ENCODE data around the gene AFMID.
"Not testable (repeated sequence)": the region's sequence is repeated elsewhere in the genome, so short reads cannot be mapped to it uniquely, and the experiment has no call there.

The AFMID gene

DNA sequence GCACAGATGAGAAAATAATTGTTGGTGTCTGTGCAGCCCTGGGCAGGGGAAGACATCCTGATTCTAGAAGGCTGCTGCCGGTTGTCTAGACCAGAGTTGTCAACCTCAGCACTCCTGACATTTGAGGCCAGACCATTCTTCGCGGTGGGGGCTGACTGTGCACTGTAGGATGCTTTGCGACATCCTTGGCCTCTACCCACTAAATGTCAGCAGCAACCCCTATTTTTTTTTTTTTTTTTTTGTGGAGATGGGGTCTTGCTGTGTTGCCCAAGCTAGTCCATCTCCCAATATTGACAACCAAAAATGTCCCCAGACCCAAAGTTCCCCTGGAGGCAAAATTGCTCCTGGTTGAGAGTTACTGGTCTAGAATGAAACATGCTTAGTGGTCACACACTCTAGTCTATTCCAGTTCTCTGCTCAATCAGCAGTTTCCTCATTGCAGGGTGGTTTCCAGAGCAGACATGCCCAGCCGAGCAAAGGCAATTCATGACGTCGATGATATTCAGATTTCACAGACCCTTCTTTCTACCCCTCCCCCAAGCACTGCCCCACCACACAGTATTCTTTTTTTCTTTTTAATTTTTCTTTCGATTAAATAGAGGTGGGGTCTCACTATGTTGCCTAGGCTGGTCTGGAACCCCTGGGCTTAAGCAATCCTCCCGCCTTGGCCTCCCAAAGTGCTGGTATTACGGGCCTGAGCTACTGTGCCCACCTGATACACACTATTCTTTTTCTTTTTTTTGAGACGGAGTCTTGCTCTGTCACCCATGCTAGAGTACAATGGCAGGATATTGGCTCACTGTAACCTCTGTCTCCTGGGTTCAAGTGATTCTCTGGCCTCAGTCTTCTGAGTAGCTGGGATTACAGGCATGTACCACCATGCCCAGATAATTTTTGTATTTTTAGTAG lies 32.0 kb upstream of the AFMID start:
- no peak for DNase-seq

DNA sequence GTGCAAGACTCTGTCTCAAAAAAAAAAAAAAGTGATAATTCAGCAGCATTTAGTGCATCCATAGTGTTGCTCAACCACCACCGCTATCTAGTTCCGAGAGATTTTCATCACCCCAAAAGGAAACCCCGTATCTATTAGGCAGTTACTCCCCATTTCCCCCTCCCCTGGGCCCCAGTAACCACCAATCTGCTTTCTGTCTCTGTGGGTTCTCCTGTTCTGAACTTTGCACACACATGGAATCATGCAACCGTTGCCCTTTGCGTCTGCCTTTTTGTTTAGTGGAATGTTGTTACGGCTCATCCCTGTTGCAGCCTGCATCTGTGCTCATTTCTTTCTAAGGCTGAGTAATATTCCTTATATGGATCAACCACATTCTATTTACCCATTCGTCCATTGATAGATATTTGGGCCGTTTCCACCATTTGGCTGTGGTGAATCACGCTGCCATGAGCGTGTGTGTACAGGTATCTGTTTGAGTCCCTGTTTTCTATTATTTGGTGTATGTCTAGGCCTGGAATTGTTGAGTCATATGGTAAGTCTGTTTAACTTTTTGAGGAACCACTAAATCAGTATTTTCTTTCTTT lies 27.5 kb upstream of the AFMID start:
- no peak for DNase-seq

DNA sequence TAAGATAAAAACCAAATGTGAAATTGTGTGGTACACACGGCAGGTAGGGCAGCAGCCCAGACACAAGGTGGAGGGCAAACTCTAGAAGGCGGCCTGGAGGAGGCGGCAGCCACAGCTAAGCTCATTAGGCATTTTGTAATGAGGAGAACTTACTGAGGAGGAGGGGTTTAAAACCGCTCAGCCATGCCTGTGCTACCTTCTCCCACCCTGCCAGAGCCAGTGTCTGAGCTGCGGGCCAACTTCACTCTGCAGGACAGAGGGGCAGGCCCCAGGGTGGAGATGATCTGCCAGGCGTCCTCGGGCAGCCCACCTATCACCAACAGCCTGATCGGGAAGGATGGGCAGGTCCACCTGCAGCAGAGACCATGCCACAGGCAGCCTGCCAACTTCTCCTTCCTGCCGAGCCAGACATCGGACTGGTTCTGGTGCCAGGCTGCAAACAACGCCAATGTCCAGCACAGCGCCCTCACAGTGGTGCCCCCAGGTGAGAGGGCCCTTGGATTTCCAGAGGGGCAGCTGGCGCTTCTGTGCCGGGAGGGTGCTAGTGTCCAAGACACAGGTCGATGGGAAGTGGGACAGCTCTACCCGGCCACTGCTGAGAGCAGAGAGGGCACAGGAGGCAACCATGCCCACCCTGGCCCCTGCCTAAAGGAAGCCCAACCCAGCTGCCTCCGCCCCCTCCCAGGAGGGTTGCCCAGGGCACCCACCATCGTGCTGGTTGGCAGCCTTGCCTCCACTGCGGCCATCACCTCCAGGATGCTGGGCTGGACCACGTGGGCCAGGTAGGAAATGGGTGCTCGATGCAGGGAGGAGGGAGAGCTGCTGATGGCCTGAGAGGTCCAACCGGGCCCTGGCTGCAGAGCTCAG lies 23.0 kb upstream of the AFMID start:
- no peak for DNase-seq

DNA sequence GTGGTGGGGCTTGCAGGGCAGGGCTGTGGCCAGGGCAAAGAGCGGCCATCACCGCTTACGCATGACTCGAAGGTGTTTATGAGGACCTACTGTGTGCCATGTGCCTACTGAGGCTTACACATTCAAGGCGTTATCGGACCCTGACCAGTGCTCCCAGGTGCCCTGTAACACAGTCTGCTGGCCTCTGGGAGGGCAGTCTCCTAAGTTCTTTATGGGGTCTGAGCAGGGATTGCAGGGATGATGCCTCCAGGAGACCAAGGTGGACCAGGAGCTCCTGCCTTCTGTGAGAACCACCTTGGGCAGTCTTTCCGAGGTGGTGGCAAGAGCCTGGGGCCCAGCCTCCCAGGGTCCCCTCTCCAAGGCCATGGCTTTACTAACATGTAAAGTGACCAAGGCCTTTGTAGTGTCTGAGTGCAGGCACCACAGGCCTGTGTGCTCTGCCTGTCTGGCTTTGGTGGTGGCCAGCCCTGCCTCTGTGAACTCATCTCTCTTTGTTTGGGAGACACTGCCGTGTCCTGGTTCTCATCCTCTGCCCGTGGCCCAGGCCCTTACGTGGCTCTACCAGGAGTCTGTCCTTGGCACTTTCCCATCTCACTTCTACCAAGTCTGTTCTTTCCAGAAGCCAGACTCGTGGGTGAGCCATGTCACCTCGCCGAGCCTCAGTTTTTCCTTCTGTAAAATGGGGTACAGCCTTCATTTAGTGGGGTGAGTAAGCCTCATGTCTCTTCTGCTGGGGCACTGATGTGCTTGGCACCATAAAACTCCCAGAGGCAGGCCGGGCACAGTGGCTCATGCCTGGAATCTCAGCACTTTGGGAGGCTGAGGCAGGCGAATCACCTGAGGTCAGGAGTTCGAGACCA lies 22.2 kb upstream of the AFMID start:
- DNase-seq, result no peak

DNA sequence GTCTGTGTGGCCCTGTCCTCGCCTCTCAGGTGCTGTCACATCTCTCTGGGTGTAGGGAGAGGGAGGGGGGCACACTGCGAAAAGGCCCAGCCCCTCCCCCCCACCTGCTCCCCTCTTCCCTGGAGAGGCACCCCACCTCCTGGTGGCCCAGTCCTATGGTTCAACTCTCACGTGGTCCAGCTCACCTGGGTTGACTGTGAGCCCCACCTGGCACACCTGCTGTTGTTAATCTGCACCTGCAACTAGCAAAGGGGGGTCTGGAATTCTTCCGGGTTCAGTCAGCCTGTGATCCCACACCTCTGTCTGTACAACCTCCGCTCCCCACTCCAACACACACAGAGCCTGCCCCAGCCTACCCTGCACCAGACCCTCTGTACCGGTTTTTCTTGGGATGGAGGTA lies 20.7 kb upstream of the AFMID start:
- DNase-seq, result no peak

DNA sequence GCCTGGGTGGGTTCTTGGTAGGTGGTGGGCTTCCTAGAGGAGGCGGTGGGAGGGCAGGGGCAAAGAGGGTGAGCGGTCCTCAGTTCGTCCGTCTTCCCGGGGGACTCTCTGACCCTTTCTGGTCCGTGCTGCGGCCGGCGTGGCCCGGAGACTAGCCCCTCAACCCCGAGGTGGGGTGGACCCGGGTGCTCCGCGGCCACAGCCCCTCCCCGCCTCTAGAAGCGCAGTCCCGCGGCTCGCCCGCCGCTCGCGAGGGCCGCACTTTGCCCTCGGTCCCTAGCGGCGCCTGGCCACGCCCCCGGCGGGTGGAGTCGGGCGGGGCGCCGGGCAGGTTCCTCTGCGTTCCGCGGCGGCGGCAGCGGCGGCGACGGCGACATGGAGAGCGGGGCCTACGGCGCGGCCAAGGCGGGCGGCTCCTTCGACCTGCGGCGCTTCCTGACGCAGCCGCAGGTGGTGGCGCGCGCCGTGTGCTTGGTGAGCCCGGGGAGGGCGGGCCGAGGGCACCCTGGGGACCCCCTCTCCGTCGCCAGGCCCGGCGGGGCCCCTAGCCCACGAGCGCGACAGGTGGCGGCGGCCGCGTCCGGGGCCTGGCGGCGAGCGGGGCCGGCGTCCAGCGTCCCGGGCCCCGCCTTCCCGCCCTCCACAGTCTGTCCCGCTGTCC lies 18.8 kb upstream of the AFMID start, which contains the start of gene SYNGR2:
SYNGR2 (plus strand) TSS at position 340 of the 661 bp plus-strand sequence; CDS start at position 376, 36 bp downstream.
- DNase-seq, result peak; percentile 89 to 92

DNA sequence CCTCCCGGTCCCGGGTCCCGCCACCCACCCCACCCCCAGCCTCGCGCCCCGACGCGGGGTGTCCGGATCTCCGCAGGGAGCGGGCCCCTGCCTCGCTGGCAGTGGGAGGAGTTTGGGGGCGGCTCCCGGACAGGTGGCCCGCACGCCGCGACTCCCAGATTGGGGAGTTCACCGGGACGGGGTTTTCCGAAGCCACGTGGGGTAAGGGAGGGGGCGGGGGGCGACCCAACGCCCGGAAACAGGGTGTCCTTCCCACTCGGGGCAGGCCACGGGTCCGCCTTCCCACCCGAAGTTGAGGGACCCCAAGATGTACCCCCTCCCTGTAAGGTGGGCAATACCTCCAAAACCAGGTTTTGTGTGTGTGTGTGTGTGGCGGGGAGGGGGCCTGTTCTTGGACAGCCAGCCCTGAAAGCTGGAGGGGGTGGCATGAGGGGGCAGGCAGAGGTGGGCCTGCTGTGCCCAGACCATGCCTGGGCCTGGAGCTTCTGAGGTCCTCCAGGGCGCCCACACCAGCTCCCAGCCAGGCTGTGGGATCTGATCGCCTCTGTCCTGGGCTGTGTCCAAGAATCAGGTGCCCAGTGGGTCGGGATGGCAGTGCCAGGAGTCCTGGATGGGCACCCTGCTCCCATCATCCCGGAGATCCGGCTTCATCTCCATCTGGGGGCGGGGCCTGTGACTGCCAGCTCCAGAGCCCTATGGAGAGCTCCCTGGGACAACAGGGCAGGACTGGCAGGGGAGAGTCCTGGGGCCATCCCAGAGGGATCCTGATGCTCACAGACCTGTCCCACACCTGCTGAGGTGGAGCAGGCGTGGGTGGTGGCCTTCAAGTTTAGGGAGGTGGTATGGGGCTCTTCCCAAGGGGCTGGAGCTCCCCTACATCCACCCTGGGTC lies 18.0 kb upstream of the AFMID start:
- DNase-seq, result peak; percentile 61 to 74

DNA sequence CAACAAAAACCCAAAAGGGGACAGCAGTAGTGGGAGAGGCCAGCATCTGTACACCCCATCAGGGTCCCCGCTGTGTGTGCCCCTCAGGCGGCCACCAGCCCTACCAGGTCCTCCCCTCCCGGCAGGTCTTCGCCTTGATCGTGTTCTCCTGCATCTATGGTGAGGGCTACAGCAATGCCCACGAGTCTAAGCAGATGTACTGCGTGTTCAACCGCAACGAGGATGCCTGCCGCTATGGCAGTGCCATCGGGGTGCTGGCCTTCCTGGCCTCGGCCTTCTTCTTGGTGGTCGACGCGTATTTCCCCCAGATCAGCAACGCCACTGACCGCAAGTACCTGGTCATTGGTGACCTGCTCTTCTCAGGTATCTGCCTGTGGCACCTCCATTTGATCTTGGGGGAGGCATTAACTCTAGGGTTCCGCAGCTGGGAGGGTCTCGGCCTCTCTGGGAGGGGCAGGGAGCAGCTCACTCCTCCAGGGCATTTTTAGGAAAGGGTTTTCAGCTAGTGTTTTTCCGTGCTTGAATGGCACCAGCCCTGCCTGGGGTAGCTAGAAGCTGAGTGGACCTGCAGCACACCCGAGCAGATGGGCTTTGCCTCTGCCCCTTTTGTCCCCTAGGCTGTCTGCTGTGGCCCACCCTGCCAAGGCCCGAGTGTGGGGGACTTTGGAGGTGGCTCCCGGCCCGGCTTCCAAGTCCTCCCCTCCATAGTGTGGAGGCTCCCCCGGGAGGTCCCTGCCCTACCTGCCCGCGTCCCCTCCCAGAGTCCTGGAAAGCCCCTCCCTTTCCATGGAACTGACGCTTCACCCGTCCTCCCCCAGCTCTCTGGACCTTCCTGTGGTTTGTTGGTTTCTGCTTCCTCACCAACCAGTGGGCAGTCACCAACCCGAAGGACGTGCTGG lies 16.2 kb upstream of the AFMID start:
- no peak for DNase-seq

DNA sequence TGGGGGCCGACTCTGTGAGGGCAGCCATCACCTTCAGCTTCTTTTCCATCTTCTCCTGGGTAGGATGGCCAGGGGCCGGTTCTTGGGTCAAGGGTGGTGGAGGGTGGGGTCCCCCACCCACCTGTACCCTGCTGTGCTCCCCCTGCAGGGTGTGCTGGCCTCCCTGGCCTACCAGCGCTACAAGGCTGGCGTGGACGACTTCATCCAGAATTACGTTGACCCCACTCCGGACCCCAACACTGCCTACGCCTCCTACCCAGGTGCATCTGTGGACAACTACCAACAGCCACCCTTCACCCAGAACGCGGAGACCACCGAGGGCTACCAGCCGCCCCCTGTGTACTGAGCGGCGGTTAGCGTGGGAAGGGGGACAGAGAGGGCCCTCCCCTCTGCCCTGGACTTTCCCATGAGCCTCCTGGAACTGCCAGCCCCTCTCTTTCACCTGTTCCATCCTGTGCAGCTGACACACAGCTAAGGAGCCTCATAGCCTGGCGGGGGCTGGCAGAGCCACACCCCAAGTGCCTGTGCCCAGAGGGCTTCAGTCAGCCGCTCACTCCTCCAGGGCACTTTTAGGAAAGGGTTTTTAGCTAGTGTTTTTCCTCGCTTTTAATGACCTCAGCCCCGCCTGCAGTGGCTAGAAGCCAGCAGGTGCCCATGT lies 15.4 kb upstream of the AFMID start:
- DNase-seq, result not testable (repeated sequence)

DNA sequence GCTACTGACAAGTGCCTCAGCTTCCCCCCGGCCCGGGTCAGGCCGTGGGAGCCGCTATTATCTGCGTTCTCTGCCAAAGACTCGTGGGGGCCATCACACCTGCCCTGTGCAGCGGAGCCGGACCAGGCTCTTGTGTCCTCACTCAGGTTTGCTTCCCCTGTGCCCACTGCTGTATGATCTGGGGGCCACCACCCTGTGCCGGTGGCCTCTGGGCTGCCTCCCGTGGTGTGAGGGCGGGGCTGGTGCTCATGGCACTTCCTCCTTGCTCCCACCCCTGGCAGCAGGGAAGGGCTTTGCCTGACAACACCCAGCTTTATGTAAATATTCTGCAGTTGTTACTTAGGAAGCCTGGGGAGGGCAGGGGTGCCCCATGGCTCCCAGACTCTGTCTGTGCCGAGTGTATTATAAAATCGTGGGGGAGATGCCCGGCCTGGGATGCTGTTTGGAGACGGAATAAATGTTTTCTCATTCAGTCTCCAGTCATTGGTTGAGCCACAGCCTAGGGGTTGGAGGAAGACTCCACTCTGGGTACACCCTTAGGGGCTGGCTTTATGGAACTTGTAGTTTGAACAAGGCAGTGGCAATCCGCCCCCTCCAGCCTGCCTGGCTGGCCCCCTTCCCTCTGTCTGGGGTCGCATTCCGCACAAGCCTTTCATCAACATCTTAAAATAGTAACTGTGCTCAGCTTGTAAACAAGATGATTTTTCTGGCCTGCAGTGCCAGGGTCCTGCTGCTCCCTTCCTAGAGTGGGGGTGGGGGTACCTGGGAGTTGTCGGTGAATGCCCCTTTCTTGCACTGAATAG lies 14.7 kb upstream of the AFMID start:
- DNase-seq, result no peak

DNA sequence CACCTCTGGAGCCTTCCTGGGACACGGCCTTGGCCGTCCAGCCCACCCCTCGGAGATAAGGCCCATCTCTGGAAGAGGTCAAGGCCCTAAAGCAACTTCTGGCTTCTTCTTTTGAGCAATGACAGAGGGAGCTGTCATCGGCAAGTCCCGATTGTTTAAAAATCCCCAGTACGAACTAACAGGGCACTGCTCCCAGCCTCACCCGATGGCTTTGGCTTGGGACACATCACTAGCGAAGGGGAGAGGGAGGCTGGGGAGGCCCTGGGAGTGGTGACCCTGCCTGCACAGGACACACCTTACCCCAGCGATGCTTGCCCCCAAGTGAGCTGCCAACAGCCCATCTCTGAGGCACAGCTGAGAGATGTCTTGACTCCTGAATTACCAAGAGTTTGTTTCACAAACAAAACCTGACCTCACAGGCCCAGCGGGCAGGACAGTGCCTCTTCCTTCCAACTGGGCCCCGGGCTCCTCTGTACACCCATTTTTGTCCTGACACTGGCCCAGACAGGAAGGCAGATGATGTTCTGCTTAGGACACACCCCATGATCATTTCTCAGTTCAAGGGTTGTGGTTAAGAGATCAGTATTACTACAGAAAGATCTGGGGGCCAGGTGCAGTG lies 14.0 kb upstream of the AFMID start:
- DNase-seq, result no peak

DNA sequence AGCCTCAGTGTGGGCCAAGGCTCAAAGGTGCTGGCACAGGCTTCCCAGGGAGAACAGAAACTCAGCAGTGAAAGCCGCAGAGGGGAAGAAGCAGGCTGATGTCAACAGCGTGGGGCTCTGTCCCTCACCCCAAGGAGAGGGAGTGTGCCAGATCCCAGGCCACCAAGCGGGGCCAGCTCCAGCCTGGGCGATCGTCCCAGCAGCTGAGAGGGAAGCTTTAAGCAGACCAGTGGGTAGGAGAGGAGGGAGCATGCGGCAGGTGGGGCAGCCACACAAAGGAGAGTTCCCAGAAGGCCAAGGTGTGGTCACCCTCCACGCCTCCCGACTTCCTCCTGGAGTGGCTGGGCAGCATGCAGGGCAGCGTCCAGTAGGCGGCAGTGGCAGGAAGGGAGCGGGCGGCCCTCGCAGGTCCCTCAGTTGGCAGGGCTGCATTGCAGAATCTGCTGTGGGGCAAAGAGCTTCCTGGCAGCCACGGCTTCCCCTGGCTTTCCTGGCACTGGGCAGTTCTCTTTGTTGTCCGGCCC lies 12.8 kb upstream of the AFMID start:
- no peak for DNase-seq

DNA sequence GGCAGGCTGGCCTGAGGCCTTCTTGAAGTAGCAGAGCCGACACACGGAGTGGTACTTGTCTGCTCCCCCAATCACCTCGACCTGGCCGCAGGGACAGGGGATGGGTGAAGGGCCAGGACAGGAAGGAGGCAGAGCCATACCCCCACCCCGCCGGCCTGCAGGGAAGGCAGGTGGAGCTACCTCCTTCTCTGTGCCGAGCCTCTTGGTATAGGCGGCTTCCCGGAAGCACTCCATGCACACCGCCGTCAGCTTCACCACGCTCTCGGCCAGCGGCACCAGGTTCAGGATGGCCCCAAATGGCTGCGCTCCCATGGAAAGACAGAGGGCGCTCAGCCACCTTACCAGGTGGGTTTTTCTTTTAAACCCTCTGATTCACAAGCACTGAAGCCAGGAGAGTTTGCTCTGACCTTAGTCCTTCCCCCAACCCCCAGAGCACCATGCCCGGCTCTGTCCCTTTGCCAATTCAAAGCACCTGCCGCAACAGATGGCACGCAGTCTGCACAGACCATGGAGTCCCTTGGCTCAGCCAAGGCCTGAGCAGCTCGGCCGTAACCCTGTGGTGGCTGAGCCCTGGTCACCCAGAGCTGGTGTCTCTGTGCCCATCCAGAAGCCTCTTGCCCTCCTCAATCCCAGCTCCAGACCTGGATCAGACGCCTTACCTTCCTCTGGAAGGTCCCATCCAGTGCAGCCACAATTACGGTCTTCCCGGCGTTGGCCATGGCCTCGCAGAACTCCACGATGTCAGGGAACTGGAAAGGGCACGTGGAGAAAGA lies 12.1 kb upstream of the AFMID start:
- no peak for DNase-seq

DNA sequence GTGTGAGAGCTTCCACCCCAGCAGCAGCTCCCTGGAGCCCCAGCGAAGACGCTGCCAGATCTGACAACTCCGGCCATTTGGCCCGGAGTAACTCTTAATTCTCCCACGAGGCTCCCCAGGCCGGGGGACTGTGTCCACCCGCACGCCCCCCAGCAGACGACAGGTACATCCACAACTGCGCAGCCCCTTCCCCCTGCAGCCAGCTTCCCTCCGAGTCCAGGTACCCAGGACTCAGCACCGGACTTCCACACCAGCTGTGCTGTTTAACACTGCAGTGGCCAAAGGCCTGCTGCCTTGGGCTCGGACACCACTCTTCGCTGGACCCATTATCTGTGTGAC lies 11.6 kb upstream of the AFMID start:
- DNase-seq, result no peak

DNA sequence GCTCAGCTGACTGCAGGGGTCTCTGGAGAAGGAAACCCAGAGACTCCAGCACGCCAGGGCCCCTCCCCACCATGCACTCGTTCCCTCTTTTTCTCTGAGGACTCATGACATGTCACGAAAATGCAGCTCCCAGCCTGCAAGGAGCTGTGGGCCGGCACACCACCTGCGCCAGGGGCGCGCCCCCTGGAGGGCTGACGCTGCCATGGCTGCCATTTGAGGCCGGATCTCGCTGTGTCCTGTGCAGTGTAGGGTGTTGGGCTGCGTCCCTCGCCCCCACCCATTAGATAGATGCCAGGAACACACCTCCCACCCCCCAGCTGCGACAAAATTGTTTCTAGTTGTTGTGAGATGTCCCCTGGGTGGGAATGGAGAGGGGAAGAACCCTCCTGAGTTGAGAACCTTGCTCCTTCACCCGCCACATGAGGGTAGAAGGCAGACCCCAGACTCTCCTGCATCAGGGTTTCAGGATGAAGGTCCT lies 10.6 kb upstream of the AFMID start:
- peak; percentile 82 for DNase-seq

DNA sequence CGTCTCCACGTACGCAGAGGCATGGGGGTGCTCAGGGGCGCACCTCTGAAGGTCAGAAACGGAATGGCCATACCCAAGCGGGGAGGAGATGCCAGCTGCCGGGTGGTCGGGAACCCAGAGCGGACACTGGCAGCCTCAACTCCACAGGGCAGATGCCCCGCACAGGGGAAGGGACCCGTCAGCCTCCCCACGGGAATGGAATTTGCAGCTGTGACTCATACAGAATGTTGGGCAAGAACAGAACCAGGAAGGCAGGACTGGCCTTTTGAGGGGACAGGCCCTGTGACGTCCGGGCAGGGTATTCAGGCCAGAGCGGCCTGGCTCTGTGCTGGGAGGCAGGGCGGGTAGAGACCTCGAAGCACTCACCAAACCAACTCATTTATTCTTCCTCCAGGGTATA lies 7.8 kb upstream of the AFMID start:
- no peak for DNase-seq

DNA sequence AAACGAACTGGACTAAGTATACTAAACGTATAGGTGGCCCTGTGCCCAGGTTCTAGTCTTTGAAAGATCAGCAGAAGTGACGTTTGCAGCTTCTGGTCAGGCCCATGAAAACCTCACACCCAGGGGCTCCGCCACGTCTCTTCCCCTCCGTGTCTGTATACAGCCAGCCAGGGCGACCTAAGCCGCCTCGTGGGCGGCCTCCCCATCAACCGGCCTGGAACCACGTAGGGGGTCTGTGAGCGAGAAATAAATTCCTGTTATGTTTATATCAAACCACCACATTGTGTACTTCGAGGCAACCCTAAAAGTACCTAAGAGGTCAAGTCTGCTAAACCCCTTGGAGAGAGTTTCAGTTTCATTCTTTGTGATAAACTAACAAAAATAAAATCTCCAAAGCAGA lies 7.1 kb upstream of the AFMID start:
- no peak for DNase-seq

Measured in stimulated activated CD4-positive, alpha-beta T cell treated with anti-CD3 and anti-CD28 coated beads, Interleukin-2, amount 100 ng/mL, for 24 hours (primary cell).